ENCODE data around the gene CSNK2B. TPM values are rescaled to one million over a fixed set of nuclear protein-coding genes. Genes with fewer than 3 reads are reported as not detected.
A peak's percentile ranks its signal among the peaks of the same experiment; 100 is the strongest.

CSNK2B gene
- total RNA-seq, 1 donor from 2014 or later, result 163 TPM

GRCh38 chr6:31662124-31662723, 3.7 kb upstream of the CSNK2B start:
- H3K27ac Mint-ChIP-seq (ENCODE audit: unreplicated experiment), result peak overlapping the region; percentile 41
- no peak for DNase-seq (ENCODE audit: extremely low spot score, unreplicated experiment)
- H3K9me3 Mint-ChIP-seq (ENCODE audit: unreplicated experiment), result no peaks in the 10 kb centered on the region
- no peak for TF ChIP-seq CTCF (IDR thresholded peaks at IDR 0.05)
- H3K27me3 Mint-ChIP-seq (ENCODE audit: unreplicated experiment), result no peaks in the 10 kb centered on the region
- peaks cover 66% of the 10 kb centered on the region for H3K4me1 Mint-ChIP-seq (ENCODE audit: unreplicated experiment)
- H3K36me3 Mint-ChIP-seq (ENCODE audit: unreplicated experiment), result peaks cover 12% of the 10 kb centered on the region
- H3K4me3 Mint-ChIP-seq (ENCODE audit: unreplicated experiment), result peak overlapping the region; percentile 44

DNA sequence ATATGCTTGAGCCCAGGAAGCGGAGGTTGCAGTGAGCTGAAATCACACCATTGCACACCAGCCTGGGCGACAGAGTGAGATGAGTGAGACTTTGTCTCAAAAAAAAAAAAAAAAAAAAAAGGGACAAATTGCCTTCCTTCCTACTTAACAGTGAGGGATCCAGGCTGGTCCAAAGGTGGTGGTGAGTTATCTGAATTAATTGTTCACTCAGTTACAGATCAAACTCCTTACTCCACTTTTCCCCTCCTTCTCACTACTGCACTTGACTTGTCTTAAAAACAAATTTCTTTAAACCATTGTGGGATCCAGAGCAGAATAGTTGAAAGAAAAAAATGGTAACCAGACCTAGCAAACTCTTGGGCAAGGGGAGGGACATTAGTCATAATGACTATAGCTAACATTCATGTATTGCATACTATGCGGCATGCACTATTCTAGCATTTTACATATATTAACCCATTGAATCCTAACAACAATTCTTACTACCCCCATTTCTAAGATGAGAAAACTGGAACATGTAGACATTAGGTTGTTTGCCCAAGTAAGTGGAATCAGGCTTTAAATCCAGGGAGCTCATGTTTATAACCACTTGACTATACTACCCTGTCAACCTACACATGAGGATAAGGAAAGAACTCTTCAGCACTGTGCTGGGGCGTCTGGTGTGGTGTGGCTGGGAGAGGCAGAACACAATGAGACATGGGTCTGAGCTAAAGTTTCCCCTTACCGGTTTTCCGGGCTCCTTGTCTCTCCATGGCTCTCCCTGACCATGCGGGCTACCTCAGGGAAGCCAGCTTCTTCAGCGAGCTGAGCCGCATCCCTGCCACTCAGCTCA, 2.5 kb upstream of the CSNK2B start:
- H3K9me3 Mint-ChIP-seq (ENCODE audit: unreplicated experiment), result no peaks in the 10 kb centered on the region

GRCh38 chr6:31663961-31664789, 1.7 kb upstream of the CSNK2B start:
- H3K27ac Mint-ChIP-seq (ENCODE audit: unreplicated experiment), result peak overlapping the region; percentile 96
- H3K36me3 Mint-ChIP-seq (ENCODE audit: unreplicated experiment), result peaks cover 23% of the 10 kb centered on the region
- H3K27me3 Mint-ChIP-seq (ENCODE audit: unreplicated experiment), result no peaks in the 10 kb centered on the region

More for the DNA sequence above, 2.5 kb upstream of the CSNK2B start:
- H3K36me3 Mint-ChIP-seq (ENCODE audit: unreplicated experiment), result peaks cover 18% of the 10 kb centered on the region
- no peak for DNase-seq (ENCODE audit: extremely low spot score, unreplicated experiment)
- no peak for TF ChIP-seq CTCF (IDR thresholded peaks at IDR 0.05)
- H3K4me3 Mint-ChIP-seq (ENCODE audit: unreplicated experiment), result peak overlapping the region; percentile 95
- H3K4me1 Mint-ChIP-seq (ENCODE audit: unreplicated experiment), result peaks cover 64% of the 10 kb centered on the region
- peak overlapping the region; percentile 96 for H3K27ac Mint-ChIP-seq (ENCODE audit: unreplicated experiment)
- no peaks in the 10 kb centered on the region for H3K27me3 Mint-ChIP-seq (ENCODE audit: unreplicated experiment)

GRCh38 chr6:31664790-31665500, 935 bp upstream of the CSNK2B start, which contains the start of gene GPANK1:
Gene GPANK1 (minus strand): TSS chr6:31664997. CDS start chr6:31664478, 519 bp downstream.
- H3K36me3 Mint-ChIP-seq (ENCODE audit: unreplicated experiment), result peaks cover 28% of the 10 kb centered on the region
- TF ChIP-seq CTCF (IDR thresholded peaks at IDR 0.05), result no peak
- peak; percentile 93 for DNase-seq (ENCODE audit: extremely low spot score, unreplicated experiment)
- H3K9me3 Mint-ChIP-seq (ENCODE audit: unreplicated experiment), result no peaks in the 10 kb centered on the region
- H3K27me3 Mint-ChIP-seq (ENCODE audit: unreplicated experiment), result no peaks in the 10 kb centered on the region
- H3K4me3 Mint-ChIP-seq (ENCODE audit: unreplicated experiment), result peak within 1 kb of the TSS; percentile 95
- H3K4me1 Mint-ChIP-seq (ENCODE audit: unreplicated experiment), result peaks cover 48% of the 10 kb centered on the region
- peak within 1 kb of the TSS; percentile 96 for H3K27ac Mint-ChIP-seq (ENCODE audit: unreplicated experiment)

More at GRCh38 chr6:31663961-31664789, 1.7 kb upstream of the CSNK2B start:
- no peaks in the 10 kb centered on the region for H3K9me3 Mint-ChIP-seq (ENCODE audit: unreplicated experiment)
- no peak for TF ChIP-seq CTCF (IDR thresholded peaks at IDR 0.05)
- peaks cover 56% of the 10 kb centered on the region for H3K4me1 Mint-ChIP-seq (ENCODE audit: unreplicated experiment)
- DNase-seq (ENCODE audit: extremely low spot score, unreplicated experiment), result no peak
- peak overlapping the region; percentile 95 for H3K4me3 Mint-ChIP-seq (ENCODE audit: unreplicated experiment)

Data from osteocyte (in vitro differentiated cells).